Fibroblast of lung (primary cell): ENCODE results near the gene TMEM94. TPM values are rescaled to one million over a fixed set of nuclear protein-coding genes. Genes with fewer than 3 reads are reported as not detected.
"Not testable (repeated sequence)": the region's sequence is repeated elsewhere in the genome, so short reads cannot be mapped to it uniquely, and the experiment has no call there.

ENCODE experiments used
- DNase-seq, 2 donors: peaks; one replicate each; pipeline versions ENCODE4 v3.0.0 to v3.0.0-alpha.2; 2010; ENCODE audit warnings: low read depth in 2 of 2
- H2AFZ ChIP-seq: 2 replicates; pipeline ENCODE4 v1.5.1; 2012; ENCODE audit warnings: low read length, control low read depth, inconsistent platforms
- H3K27ac ChIP-seq: 2 replicates; pipeline ENCODE4 v1.5.1; 2011; ENCODE audit warnings: low read length, control low read depth; ENCODE audit not compliant: insufficient read depth
- H3K27me3 ChIP-seq: 2 replicates; pipeline ENCODE4 v1.5.1; 2011; ENCODE audit warnings: mild to moderate bottlenecking, low read length; ENCODE audit not compliant: control insufficient read depth, insufficient read depth
- H3K36me3 ChIP-seq: 2 replicates; pipeline ENCODE4 v1.5.1; 2011; ENCODE audit warnings: low read length; ENCODE audit not compliant: control insufficient read depth, insufficient read depth
- H3K4me1 ChIP-seq: 2 replicates; pipeline ENCODE4 v1.5.1; 2011; ENCODE audit warnings: low read length; ENCODE audit not compliant: control insufficient read depth, insufficient read depth; ENCODE audit errors: extremely low read depth
- H3K4me2 ChIP-seq: 2 replicates; pipeline ENCODE4 v1.5.1; 2011; ENCODE audit warnings: low read length, control low read depth; ENCODE audit not compliant: insufficient read depth; ENCODE audit errors: extremely low read depth
- H3K4me3 ChIP-seq, 4 experiments: fragments of 200-600 bp in 1 of 4; sonication (generic) in 1 of 4; replicated peaks in 1 of 4; 2 replicates each; pipeline ENCODE4 v1.5.1; 2011 to 2016; ENCODE audit warnings: low read length in 4 of 4, low read depth in 3 of 4, mild to moderate bottlenecking in 3 of 4, control low read depth in 2 of 4, inconsistent platforms in 1 of 4, mixed read lengths in 1 of 4; ENCODE audit not compliant: insufficient read depth in 1 of 4; ENCODE audit errors: control extremely low read depth in 1 of 4
- H3K79me2 ChIP-seq: 2 replicates; pipeline ENCODE4 v1.5.1; 2012; ENCODE audit warnings: mild to moderate bottlenecking, low read length, inconsistent platforms; ENCODE audit not compliant: control insufficient read depth, insufficient read depth
- H3K9ac ChIP-seq: 2 replicates; pipeline ENCODE4 v1.5.1; 2011; ENCODE audit warnings: mild to moderate bottlenecking, low read length, control low read depth; ENCODE audit not compliant: insufficient read depth
- H3K9me3 ChIP-seq: 2 replicates; pipeline ENCODE4 v1.5.1; 2012; ENCODE audit warnings: low read depth, low read length; ENCODE audit not compliant: control insufficient read depth, insufficient read depth
- H4K20me1 ChIP-seq: 2 replicates; pipeline ENCODE4 v1.5.1; 2011; ENCODE audit warnings: low read length; ENCODE audit not compliant: control insufficient read depth, insufficient read depth; ENCODE audit errors: extremely low read depth
- EZH2 ChIP-seq: IDR thresholded peaks from 2 replicates; pipeline ENCODE4 v1.5.1; 2012; ENCODE audit warnings: low read length, control low read depth, mild to moderate bottlenecking; ENCODE audit errors: missing control alignments
- polyA plus RNA-seq, 2 donors: library from polyadenylated mRNA; depleted of rRNA in 1 of 2; stranded (reverse) in 1 of 2; unstranded in 1 of 2; fragments of >200 nt; gene quantifications; 2 replicates each; pipeline ENCODE4 v1.2.1, GENCODE V29; 2011 to 2012; ENCODE audit warnings: missing spikeins in 1 of 2
- total RNA-seq: library from RNA; depleted of rRNA; stranded (reverse); fragments of >200 nt; gene quantifications from 2 replicates; pipeline ENCODE4 v1.2.1, GENCODE V29; 2014
- TF ChIP-seq, protein P1 (sequence below), 2 donors: IDR thresholded peaks in 1 of 2; conservative IDR thresholded peaks in 1 of 2; 1 replicate in 1 of 2; 2 replicates in 1 of 2; pipeline ENCODE4 v1.5.1; 2011 to 2012; ENCODE audit warnings: low read length in 2 of 2, control low read depth in 1 of 2, inconsistent platforms in 1 of 2, low read depth in 1 of 2, mild to moderate bottlenecking in 1 of 2

The TMEM94 gene
- total and polyA plus RNA-seq, 2 donors (not counting 1 experiment from before 2014, with no cell fraction given): 18.3 to 35.0 TPM

DNA sequence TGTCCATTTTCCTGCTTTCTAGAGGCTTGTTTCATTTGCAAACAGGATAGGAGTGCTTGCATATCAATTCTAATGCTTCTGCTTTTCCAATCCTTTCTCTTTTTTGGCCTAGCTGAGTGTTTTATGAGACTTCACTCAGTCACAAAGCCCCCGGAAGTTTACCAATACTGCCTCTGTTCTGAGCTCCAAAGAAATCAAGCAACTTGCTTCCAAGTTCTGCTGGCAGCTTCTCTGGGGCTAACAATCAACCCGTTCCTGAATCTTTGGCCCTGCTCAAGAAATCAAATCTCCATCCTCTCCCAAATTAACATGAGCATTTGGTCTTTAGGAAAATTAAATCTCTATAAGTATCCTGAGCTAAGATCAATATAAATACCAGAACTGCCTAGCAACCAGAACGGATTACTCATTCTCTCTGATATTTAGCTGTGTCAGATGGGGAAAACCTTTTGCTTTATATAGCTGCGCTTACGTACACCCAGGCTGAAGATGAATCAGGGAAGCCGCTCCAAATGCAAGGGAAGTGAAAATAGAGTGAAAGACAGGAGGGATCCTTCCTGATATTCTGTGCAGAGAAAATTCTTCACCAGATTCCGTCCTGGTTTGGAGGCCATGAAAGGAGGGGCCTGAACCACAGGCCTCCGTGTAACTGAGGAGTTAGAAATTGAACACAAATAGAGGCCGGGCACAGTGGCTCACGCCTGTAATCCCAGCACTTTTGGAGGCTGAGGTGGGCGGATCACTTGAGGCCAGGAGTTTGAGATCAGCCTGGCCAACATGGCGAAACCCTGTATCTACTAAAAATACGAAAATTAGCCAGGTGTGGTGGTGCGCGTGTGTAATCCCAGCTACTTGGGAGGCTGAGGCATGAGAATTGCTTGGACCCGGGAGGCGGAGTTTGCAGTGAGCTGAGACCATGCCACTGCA, 27.6 kb upstream of the TMEM94 start:
- Histone ChIP-seq H3K4me1 (peaks cover 12% of the 10 kb centered on the region), H3K27ac (peak overlapping the region; percentile 77), H3K4me2 (peak overlapping the region; percentile 52), H3K27me3 (no peaks in the 10 kb centered on the region), H3K4me3 (peak overlapping the region in 1 of 4 experiments; percentile 5), H3K9ac (peak overlapping the region; percentile 36), H3K9me3 (no peaks in the 10 kb centered on the region), H4K20me1 (no peaks in the 10 kb centered on the region), H2AFZ (peak overlapping the region; percentile 2), H3K36me3 (no peaks in the 10 kb centered on the region), H3K79me2 (no peaks in the 10 kb centered on the region)
- DNase-seq: peak; percentile 73 to 95
- TF ChIP-seq, protein P1, sequence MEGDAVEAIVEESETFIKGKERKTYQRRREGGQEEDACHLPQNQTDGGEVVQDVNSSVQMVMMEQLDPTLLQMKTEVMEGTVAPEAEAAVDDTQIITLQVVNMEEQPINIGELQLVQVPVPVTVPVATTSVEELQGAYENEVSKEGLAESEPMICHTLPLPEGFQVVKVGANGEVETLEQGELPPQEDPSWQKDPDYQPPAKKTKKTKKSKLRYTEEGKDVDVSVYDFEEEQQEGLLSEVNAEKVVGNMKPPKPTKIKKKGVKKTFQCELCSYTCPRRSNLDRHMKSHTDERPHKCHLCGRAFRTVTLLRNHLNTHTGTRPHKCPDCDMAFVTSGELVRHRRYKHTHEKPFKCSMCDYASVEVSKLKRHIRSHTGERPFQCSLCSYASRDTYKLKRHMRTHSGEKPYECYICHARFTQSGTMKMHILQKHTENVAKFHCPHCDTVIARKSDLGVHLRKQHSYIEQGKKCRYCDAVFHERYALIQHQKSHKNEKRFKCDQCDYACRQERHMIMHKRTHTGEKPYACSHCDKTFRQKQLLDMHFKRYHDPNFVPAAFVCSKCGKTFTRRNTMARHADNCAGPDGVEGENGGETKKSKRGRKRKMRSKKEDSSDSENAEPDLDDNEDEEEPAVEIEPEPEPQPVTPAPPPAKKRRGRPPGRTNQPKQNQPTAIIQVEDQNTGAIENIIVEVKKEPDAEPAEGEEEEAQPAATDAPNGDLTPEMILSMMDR (conservative IDR thresholded peaks at IDR 0.05 in 1 of 2, IDR thresholded peaks at IDR 0.05 in 1 of 2; ENCODE audit: low read depth in 1 of 2, low read length in 2 of 2): no peak
- no peak for TF ChIP-seq EZH2

DNA sequence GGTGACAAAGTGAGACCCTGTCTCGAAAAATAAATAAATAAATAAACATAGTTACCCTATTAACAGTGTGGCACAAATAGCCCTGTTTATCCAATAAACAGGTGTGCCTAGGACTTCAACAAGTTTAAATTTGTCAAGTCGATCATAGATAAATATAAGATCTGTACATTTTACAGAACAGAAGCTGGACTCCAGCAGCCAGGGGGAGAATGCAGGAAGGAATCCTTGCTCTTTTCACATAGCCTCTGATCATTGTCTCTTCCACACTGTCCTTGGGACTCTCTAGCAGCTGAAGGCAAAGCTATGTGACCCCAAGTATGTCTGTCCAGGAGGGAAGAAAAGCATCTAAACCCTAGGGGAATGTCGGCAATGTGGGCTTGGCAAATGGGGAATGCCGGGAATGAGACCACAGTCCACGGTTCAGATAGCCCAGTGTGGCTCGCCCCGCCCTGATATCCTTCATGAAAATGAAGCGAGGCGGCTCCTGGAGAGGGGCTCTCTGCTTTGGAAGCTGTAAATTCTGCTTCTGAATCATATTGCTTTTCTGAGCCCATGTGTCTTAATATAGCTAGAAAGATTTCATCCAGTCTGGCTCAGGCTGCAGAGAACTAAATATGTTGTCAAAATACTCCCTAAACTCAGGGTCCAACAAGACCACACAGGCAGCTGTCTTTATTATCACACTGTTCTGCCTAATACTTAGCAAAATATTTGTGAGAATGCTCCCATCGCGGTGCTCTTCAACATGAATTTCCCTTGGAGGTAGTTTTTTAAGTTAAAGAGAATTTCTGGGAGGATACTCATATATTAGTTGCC, 26.1 kb upstream of the TMEM94 start:
- peaks cover 12% of the 10 kb centered on the region for H3K4me1 ChIP-seq
- H3K36me3 ChIP-seq: no peaks in the 10 kb centered on the region
- H3K4me3 ChIP-seq: no peak overlapping the region
- no peaks in the 10 kb centered on the region for H3K27me3 ChIP-seq
- H3K9me3 ChIP-seq: no peaks in the 10 kb centered on the region
- TF ChIP-seq, protein P1 (conservative IDR thresholded peaks at IDR 0.05 in 1 of 2, IDR thresholded peaks at IDR 0.05 in 1 of 2; ENCODE audit: low read depth in 1 of 2, low read length in 2 of 2): no peak
- no peak for TF ChIP-seq EZH2
- peak overlapping the region; percentile 41 for H3K27ac ChIP-seq
- peak overlapping the region; percentile 94 for H2AFZ ChIP-seq
- H4K20me1 ChIP-seq: no peaks in the 10 kb centered on the region
- peak overlapping the region; percentile 52 for H3K4me2 ChIP-seq
- H3K9ac ChIP-seq: no peak overlapping the region
- H3K79me2 ChIP-seq: no peaks in the 10 kb centered on the region
- peak in 1 of 2 donors; percentile 93 for DNase-seq

DNA sequence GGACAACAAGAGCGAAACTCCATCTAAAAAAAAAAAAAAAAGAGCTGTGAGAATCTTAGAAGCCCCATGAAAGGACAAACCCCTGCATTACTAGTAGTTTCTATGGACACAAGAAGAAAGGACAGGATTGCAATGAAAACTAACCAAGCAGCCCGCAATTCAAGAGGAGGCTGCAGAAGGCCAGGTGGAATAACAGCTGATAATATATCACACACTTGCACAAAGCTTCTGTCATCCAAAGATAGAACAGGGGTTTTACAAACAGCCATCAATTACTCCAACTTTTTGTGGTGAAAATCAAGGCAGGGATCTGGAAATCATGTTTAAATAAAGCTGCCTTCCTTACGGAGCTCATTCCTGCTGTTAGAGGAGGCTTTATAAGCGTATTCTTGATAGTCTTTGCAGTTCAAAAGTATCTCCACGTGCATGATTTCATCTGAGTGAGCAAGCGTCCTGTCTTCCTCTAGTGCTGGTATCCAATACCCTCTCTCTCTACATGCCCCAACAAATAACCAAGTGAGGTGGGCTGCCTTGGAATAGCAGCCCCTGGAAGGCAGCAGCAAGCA, 23.1 kb upstream of the TMEM94 start:
- no peak overlapping the region for H3K4me2 ChIP-seq
- H3K36me3 ChIP-seq: no peaks in the 10 kb centered on the region
- H3K27me3 ChIP-seq: no peaks in the 10 kb centered on the region
- no peak overlapping the region for H3K9ac ChIP-seq
- TF ChIP-seq, protein P1 (conservative IDR thresholded peaks at IDR 0.05 in 1 of 2, IDR thresholded peaks at IDR 0.05 in 1 of 2; ENCODE audit: low read depth in 1 of 2, low read length in 2 of 2): no peak
- no peak for TF ChIP-seq EZH2
- H3K79me2 ChIP-seq: no peaks in the 10 kb centered on the region
- H3K9me3 ChIP-seq: no peaks in the 10 kb centered on the region
- H3K27ac ChIP-seq: no peak overlapping the region
- no peak overlapping the region for H2AFZ ChIP-seq
- H3K4me3 ChIP-seq: no peak overlapping the region
- no peak for DNase-seq
- H3K4me1 ChIP-seq: peaks cover 9% of the 10 kb centered on the region
- H4K20me1 ChIP-seq: no peaks in the 10 kb centered on the region

DNA sequence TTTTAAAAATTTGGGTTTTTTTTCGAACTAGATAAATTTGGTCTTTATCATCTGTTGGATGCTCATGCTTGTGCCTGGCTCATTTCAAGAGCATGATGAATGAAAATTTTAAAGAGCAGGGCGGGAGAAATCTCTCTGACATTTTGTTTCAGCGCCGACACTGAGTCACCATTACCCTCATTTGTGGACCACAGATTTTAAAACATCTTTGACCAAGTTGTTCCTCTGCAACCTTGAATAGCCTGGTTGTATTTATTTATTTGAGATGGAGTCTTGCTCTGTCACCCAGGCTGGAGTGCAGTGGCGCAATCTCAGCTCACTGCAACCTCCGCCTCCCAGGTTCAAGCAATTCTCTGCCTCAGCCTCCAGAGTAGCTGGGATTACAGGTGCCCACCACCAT, 22.0 kb upstream of the TMEM94 start:
- not testable (repeated sequence) for H3K4me3 ChIP-seq, H2AFZ ChIP-seq, H3K4me1 ChIP-seq, DNase-seq, H3K9ac ChIP-seq, H3K9me3 ChIP-seq, H3K79me2 ChIP-seq, H3K27ac ChIP-seq, H4K20me1 ChIP-seq, H3K4me2 ChIP-seq, H3K27me3 ChIP-seq, H3K36me3 ChIP-seq
